Tibial artery (tissue), 4 donors: ENCODE results near the gene ISY1.

Experiments used
- DNase-seq, 2 donors: peaks; one replicate each; pipeline ENCODE4 v3.0.0-alpha.2; 2019
- H3K27ac ChIP-seq, 2 donors: fragments of 200-600 bp; sonication (generic) in 1 of 2; 1 replicate in 1 of 2; 2 replicates in 1 of 2; pipeline ENCODE4 v1.5.1; 2018 to 2019; ENCODE audit warnings: mild to moderate bottlenecking in 1 of 2
- H3K27me3 ChIP-seq, 2 donors: fragments of 200-600 bp; sonication (generic) in 1 of 2; one replicate each; pipeline versions ENCODE4 v1.5.1 to v1.6.0; 2016 to 2019
- H3K36me3 ChIP-seq, 3 donors: fragments of 200-600 bp; sonication (generic) in 2 of 3; one replicate each; pipeline ENCODE4 v1.5.1; 2016 to 2019; ENCODE audit warnings: mild to moderate bottlenecking in 2 of 3
- H3K4me1 ChIP-seq, 4 donors: fragments of 200-600 bp; sonication (generic) in 2 of 4; 1 replicate in 3 of 4; 2 replicates in 1 of 4; pipeline ENCODE4 v1.5.1; 2016 to 2019
- H3K4me3 ChIP-seq, 2 donors: fragments of 200-600 bp; sonication (generic) in 1 of 2; 1 replicate in 1 of 2; 2 replicates in 1 of 2; pipeline ENCODE4 v1.5.1; 2018 to 2019; ENCODE audit warnings: mild to moderate bottlenecking in 2 of 2
- H3K9me3 ChIP-seq, 3 donors: fragments of 200-600 bp; sonication (generic) in 1 of 3; one replicate each; pipeline ENCODE4 v1.5.1; 2016 to 2019
- intact Hi-C: fragments of 100-400 bp; cut with DNase I; formaldehyde crosslinking; loops from one replicate; pipeline ENCODE4 v1.15.0; 2023; ENCODE audit warnings: low total_unique reads
- TF ChIP-seq, protein P1 (sequence below), 2 experiments: fragments of 200-600 bp in 1 of 2; fragments of 450-650 bp in 1 of 2; IDR thresholded peaks; one replicate each; pipeline ENCODE4 v1.5.1; 2017 to 2019; ENCODE audit warnings: antibody characterized with exemption in 2 of 2, mild to moderate bottlenecking in 1 of 2, moderate library complexity in 1 of 2

ISY1 gene

GRCh38 chr3:129184396-129184657 lies 23.5 kb upstream of the ISY1 start:
- H3K4me1 ChIP-seq: peaks cover 0 to 42% (median 18%) of the 10 kb centered on the region in 4 donors

DNA sequence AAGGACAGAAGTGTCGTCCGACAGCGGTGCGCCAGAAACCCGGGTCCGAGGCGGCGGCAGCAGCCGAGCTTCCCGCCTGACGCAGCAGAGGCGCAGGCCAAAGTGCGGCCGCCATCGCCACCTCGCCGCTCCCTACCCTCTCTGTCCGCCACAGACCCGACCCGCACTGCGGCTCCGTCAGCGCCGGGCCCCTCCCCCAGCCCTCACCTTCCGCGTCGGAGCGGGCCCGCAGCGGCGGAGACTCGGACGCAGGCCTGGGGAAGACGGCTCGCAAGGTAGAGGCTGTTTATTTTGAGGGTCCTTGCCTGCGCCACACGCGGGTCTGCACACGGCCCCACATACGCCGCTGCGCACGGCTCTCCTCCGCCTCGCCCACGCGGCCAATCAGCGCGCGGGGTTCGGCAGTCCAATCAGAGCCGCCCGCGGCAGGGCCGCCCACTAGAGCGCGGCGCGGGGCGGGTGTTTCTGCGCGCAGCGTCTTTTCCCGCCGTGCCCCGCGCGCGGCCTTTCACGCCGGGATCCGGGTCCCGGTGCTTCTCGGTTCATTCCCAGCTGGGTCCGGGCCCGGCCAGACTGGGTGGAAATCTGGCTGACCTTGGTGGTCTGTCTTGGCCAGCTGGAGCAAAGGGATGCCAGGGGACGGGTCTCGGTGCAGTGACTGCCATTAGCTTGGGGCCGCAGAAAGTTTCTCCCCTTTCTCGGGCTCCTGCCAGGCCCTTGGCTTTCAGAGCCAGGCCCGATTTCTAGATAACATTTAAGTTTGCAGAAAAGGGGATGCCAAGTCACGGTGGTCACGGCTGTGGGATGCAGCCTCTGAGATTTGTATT lies 22.9 kb upstream of the ISY1 start, which contains the start of gene CNBP:
Gene CNBP, minus strand, starts transcription at position 328 of the 827 bp plus-strand sequence. CDS start 12,139 bp downstream, outside the sequence.
- TF ChIP-seq, protein P1, sequence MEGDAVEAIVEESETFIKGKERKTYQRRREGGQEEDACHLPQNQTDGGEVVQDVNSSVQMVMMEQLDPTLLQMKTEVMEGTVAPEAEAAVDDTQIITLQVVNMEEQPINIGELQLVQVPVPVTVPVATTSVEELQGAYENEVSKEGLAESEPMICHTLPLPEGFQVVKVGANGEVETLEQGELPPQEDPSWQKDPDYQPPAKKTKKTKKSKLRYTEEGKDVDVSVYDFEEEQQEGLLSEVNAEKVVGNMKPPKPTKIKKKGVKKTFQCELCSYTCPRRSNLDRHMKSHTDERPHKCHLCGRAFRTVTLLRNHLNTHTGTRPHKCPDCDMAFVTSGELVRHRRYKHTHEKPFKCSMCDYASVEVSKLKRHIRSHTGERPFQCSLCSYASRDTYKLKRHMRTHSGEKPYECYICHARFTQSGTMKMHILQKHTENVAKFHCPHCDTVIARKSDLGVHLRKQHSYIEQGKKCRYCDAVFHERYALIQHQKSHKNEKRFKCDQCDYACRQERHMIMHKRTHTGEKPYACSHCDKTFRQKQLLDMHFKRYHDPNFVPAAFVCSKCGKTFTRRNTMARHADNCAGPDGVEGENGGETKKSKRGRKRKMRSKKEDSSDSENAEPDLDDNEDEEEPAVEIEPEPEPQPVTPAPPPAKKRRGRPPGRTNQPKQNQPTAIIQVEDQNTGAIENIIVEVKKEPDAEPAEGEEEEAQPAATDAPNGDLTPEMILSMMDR (IDR thresholded peaks at IDR 0.05): no peak
- Histone ChIP-seq H3K4me1 (peaks cover 0 to 47% (median 23%) of the 10 kb centered on the region in 4 donors), H3K27me3 (no peaks in the 10 kb centered on the region), H3K4me3 (peak within 1 kb of the TSS; percentile 80 to 96), H3K36me3 (peaks cover 5 to 14% (median 10%) of the 10 kb centered on the region in 3 donors), H3K9me3 (no peaks in the 10 kb centered on the region), H3K27ac (peak within 1 kb of the TSS; percentile 99 to 100)
- DNase-seq: peak; percentile 92 to 96
- intact Hi-C loops: loop anchor here (5.0 to 10.0 kb wide), 2 partner anchors 59 to 64 kb away; partner anchors contain the start of genes COPG1 and RAB43

More at GRCh38 chr3:129184396-129184657, 23.5 kb upstream of the ISY1 start:
- intact Hi-C loops: loop anchor here (5.0 to 10.0 kb wide), 2 partner anchors 60 to 63 kb away; partner anchors contain the start of genes COPG1 and RAB43
- Histone ChIP-seq H3K4me3 (peak overlapping the region; percentile 80 to 96), H3K27ac (peak overlapping the region; percentile 99 to 100), H3K9me3 (no peaks in the 10 kb centered on the region), H3K27me3 (no peaks in the 10 kb centered on the region), H3K36me3 (peaks cover 0 to 8% (median 4%) of the 10 kb centered on the region in 3 donors)
- TF ChIP-seq, protein P1 (IDR thresholded peaks at IDR 0.05): no peak
- DNase-seq: peak in 1 of 2 donors; percentile 33

GRCh38 chr3:129182390-129183185 lies 21.7 kb upstream of the ISY1 start:
- TF ChIP-seq, protein P1 (IDR thresholded peaks at IDR 0.05): no peak
- Histone ChIP-seq H3K4me3 (peak overlapping the region; percentile 80 to 96), H3K27ac (peak overlapping the region; percentile 99 to 100), H3K36me3 (peaks cover 13 to 21% (median 13%) of the 10 kb centered on the region in 3 donors), H3K4me1 (peaks cover 0 to 59% (median 34%) of the 10 kb centered on the region in 4 donors), H3K9me3 (no peaks in the 10 kb centered on the region), H3K27me3 (no peaks in the 10 kb centered on the region)
- intact Hi-C loops: loop anchor here (5.0 to 10.0 kb wide), 2 partner anchors 58 to 65 kb away; partner anchors contain the start of genes COPG1 and RAB43
- DNase-seq: no peak

DNA sequence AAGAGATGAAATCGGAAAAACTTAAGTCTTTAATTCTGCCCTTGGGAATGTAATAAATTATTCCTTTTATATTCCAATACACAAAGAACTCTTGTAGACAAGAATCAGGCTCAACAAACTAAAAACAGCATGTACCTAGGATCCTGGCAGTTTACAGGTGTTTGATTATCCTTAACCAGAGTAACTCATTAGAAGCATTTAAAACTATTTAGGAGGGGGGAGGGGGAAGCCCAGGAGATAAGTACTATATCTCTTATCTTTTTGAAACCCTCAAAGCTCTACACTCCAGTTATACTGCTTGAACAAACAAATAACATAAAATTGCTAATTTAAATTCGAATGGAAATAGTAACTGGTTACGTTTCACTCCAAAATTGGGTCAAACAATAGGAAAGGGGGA lies 21.0 kb upstream of the ISY1 start:
- peak overlapping the region; percentile 99 to 100 for H3K27ac ChIP-seq
- peaks cover 0 to 67% (median 41%) of the 10 kb centered on the region in 4 donors for H3K4me1 ChIP-seq
- intact Hi-C loops: loop anchor here (5.0 to 10.0 kb wide), 2 partner anchors 57 to 65 kb away; partner anchors contain the start of genes COPG1 and RAB43
- no peaks in the 10 kb centered on the region for H3K9me3 ChIP-seq
- peak overlapping the region; percentile 80 to 96 for H3K4me3 ChIP-seq
- H3K27me3 ChIP-seq: no peaks in the 10 kb centered on the region
- DNase-seq: no peak
- TF ChIP-seq, protein P1 (IDR thresholded peaks at IDR 0.05): no peak
- H3K36me3 ChIP-seq: peaks cover 13 to 25% (median 13%) of the 10 kb centered on the region in 3 donors

DNA sequence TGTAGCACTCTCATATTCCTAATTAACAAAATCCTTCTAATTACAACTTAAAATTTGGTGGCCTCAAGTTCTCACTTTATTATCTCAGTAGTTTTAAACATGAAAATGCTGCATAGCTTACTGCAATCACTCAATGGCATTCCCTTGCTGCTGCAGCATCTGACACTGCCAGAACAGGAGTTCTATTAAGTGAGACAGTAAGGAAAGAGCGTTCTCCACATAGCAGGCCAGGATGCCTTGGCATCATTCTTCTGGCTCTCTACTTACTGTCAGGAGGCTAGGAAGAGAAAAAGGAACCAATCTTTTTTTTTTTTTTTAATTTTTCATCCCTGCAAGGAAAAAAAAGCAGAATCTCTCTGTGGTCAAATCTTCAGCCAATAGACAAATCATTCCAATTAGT lies 19.6 kb upstream of the ISY1 start:
- Histone ChIP-seq H3K4me1 (peaks cover 0 to 78% (median 51%) of the 10 kb centered on the region in 4 donors), H3K27me3 (no peaks in the 10 kb centered on the region), H3K4me3 (peak overlapping the region; percentile 80 to 96), H3K36me3 (peaks cover 13 to 25% (median 13%) of the 10 kb centered on the region in 3 donors), H3K9me3 (no peaks in the 10 kb centered on the region), H3K27ac (peak overlapping the region in 1 of 2 donors; percentile 100)
- intact Hi-C loops: loop anchor here (5.0 to 10.0 kb wide), 2 partner anchors 56 to 67 kb away; partner anchors contain the start of genes COPG1 and RAB43
- DNase-seq: no peak
- TF ChIP-seq, protein P1 (IDR thresholded peaks at IDR 0.05): no peak
